ENCODE data around the gene TSC22D1.

TSC22D1 gene

DNA sequence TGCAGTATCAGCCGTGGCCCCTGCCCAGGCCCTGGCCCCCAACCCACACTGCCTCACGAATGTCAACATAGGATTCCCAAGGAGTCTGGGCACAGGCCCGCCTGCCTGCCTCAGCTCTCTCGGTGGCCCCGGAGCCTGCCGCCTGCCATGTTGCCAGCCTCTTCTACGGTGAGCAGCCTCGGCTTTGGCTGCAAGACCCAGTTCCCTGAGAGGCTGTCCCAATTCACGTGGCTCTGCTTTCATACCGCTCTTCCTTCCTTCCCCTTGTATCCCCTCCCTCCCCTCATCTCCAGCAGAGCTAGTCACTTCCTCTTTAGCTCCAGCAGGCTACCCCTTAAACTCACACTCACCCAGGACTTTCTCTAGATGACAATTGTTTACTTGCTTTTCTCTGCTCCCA, 159.8 kb downstream of the TSC22D1 start:
- ChIA-PET CTCF (no interaction called here), POLR2A (interaction anchor here (1.0 kb wide), 1 partner anchor 20 kb away, joined by 3 read pairs; no protein-coding TSS in a partner anchor)
- no peak for DNase-seq (ENCODE audit: extremely low spot score)
- TF ChIP-seq, protein P1, sequence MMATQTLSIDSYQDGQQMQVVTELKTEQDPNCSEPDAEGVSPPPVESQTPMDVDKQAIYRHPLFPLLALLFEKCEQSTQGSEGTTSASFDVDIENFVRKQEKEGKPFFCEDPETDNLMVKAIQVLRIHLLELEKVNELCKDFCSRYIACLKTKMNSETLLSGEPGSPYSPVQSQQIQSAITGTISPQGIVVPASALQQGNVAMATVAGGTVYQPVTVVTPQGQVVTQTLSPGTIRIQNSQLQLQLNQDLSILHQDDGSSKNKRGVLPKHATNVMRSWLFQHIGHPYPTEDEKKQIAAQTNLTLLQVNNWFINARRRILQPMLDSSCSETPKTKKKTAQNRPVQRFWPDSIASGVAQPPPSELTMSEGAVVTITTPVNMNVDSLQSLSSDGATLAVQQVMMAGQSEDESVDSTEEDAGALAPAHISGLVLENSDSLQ (IDR thresholded peaks at IDR 0.05), result no peak
- TF ChIP-seq HDGF (IDR thresholded peaks at IDR 0.05; ENCODE audit: borderline replicate concordance) (no peak), ARNT (IDR thresholded peaks at IDR 0.05) (no peak), NFRKB (IDR thresholded peaks at IDR 0.05) (no peak), BHLHE40 (IDR thresholded peaks at IDR 0.05; ENCODE audit: borderline replicate concordance) (no peak), ZNF384 (IDR thresholded peaks at IDR 0.05) (no peak), L3MBTL2 (conservative IDR thresholded peaks at IDR 0.05) (no peak), TARDBP (IDR thresholded peaks at IDR 0.05) (no peak), SUZ12 (IDR thresholded peaks at IDR 0.05) (no peak), FOXM1 (IDR thresholded peaks at IDR 0.05; ENCODE audit: borderline replicate concordance) (no peak), FOXA1 (IDR thresholded peaks at IDR 0.05) (no peak), CTBP1 (IDR thresholded peaks at IDR 0.05; ENCODE audit: borderline replicate concordance) (no peak), LEF1 (IDR thresholded peaks at IDR 0.05; ENCODE audit: borderline replicate concordance) (no peak), FOXK2 (IDR thresholded peaks at IDR 0.05) (no peak), ELF4 (IDR thresholded peaks at IDR 0.05) (no peak)

DNA sequence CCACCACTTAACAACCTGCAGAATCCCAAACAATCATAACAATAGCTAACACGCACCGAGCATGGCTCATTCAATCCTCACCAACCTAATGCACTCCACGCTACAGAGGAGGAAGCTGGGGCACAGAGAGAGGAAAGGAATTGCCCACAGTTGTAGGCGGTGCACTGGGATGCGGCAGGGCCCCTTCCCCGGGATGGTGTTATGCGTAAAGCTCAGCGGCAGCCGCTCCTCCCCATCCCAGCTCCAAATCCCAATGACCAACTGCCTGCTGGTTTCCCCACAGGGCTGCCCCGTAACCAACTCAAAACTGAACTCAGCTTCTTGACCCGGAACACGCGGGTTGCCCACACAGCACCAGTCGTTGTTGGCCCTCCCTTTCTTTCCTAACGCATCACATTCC, 160.3 kb downstream of the TSC22D1 start:
- TF ChIP-seq TARDBP (IDR thresholded peaks at IDR 0.05), result no peak
- no peak for TF ChIP-seq NFRKB (IDR thresholded peaks at IDR 0.05)
- no peak for TF ChIP-seq LEF1 (IDR thresholded peaks at IDR 0.05; ENCODE audit: borderline replicate concordance)
- TF ChIP-seq FOXK2 (IDR thresholded peaks at IDR 0.05), result no peak
- TF ChIP-seq FOXM1 (IDR thresholded peaks at IDR 0.05; ENCODE audit: borderline replicate concordance), result no peak
- no peak for TF ChIP-seq ZNF384 (IDR thresholded peaks at IDR 0.05)
- no peak for TF ChIP-seq L3MBTL2 (conservative IDR thresholded peaks at IDR 0.05)
- TF ChIP-seq SP1 (IDR thresholded peaks at IDR 0.05), result no peak
- TF ChIP-seq FOXA1 (IDR thresholded peaks at IDR 0.05), result no peak
- no peak for TF ChIP-seq CTBP1 (IDR thresholded peaks at IDR 0.05; ENCODE audit: borderline replicate concordance)
- TF ChIP-seq HDGF (IDR thresholded peaks at IDR 0.05; ENCODE audit: borderline replicate concordance), result no peak
- TF ChIP-seq ELF4 (IDR thresholded peaks at IDR 0.05), result no peak
- TF ChIP-seq ARNT (IDR thresholded peaks at IDR 0.05), result no peak
- no peak for TF ChIP-seq BHLHE40 (IDR thresholded peaks at IDR 0.05; ENCODE audit: borderline replicate concordance)
- no peak for TF ChIP-seq SUZ12 (IDR thresholded peaks at IDR 0.05)
- TF ChIP-seq, protein P1 (IDR thresholded peaks at IDR 0.05), result no peak
- ChIA-PET POLR2A (interaction anchor here (1.0 kb wide), 1 partner anchor 21 kb away, joined by 3 read pairs; no protein-coding TSS in a partner anchor), CTCF (no interaction called here)
- no peak for DNase-seq (ENCODE audit: extremely low spot score)

DNA sequence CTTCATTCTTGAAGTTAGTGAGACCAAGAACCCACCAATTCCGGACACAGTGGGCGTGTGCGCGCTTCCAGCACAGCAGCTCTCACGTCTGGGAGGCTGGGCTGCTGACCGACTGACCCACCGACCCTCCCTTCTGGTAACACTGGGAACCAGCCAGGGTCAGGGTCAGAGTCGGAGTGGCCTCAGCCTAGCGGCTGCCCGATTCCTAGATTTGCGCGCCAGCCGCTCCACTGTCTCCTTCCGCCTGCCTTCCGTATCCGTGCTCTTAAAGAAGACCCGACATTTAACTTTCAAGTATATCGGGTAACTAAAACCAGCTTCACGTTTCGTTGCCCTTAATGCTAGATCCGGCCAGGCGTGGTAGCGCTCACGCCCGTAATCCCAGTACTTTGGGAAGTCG, 161.4 kb downstream of the TSC22D1 start:
- CTCF ChIA-PET, result no interaction called here
- DNase-seq (ENCODE audit: extremely low spot score), result no peak
- no peak for TF ChIP-seq HDGF (IDR thresholded peaks at IDR 0.05; ENCODE audit: borderline replicate concordance)
- TF ChIP-seq FOXK2 (IDR thresholded peaks at IDR 0.05), result no peak
- TF ChIP-seq SP1 (IDR thresholded peaks at IDR 0.05), result no peak
- no peak for TF ChIP-seq ZNF384 (IDR thresholded peaks at IDR 0.05)
- TF ChIP-seq ARNT (IDR thresholded peaks at IDR 0.05), result no peak
- no peak for TF ChIP-seq TARDBP (IDR thresholded peaks at IDR 0.05)
- no peak for TF ChIP-seq FOXA1 (IDR thresholded peaks at IDR 0.05)
- TF ChIP-seq, protein P1 (IDR thresholded peaks at IDR 0.05), result no peak
- TF ChIP-seq LEF1 (IDR thresholded peaks at IDR 0.05; ENCODE audit: borderline replicate concordance), result no peak
- TF ChIP-seq NFRKB (IDR thresholded peaks at IDR 0.05), result no peak
- no peak for TF ChIP-seq CTBP1 (IDR thresholded peaks at IDR 0.05; ENCODE audit: borderline replicate concordance)
- TF ChIP-seq L3MBTL2 (conservative IDR thresholded peaks at IDR 0.05), result no peak
- no peak for TF ChIP-seq FOXM1 (IDR thresholded peaks at IDR 0.05; ENCODE audit: borderline replicate concordance)
- TF ChIP-seq SUZ12 (IDR thresholded peaks at IDR 0.05), result no peak
- no peak for TF ChIP-seq ELF4 (IDR thresholded peaks at IDR 0.05)
- no peak for TF ChIP-seq BHLHE40 (IDR thresholded peaks at IDR 0.05; ENCODE audit: borderline replicate concordance)
- POLR2A ChIA-PET, result interaction anchor here (0.6 kb wide), 1 partner anchor 224 kb away, joined by 3 read pairs; no protein-coding TSS in a partner anchor

DNA sequence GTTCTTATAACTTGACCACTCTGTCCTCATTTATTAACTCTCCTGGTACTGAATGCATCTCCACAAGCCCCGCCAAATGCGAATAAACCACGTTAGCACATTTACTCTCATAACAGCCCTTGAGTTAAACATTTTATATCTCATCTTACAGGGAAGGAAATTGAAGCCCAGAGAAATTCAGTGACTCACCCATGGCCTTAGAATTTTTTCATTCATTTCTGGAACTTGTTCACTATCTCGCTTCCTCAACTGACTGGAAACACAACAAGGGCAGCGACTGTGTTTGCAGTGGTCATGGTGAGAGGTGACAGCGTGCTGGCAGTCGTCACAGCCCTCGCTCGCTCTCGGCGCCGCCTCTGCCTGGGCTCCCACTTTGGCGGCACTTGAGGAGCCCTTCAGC, 163.0 kb downstream of the TSC22D1 start:
- ChIA-PET POLR2A (no interaction called here), CTCF (no interaction called here)
- TF ChIP-seq CTBP1 (IDR thresholded peaks at IDR 0.05; ENCODE audit: borderline replicate concordance), result no peak
- no peak for TF ChIP-seq SP1 (IDR thresholded peaks at IDR 0.05)
- no peak for TF ChIP-seq HDGF (IDR thresholded peaks at IDR 0.05; ENCODE audit: borderline replicate concordance)
- no peak for TF ChIP-seq LEF1 (IDR thresholded peaks at IDR 0.05; ENCODE audit: borderline replicate concordance)
- TF ChIP-seq L3MBTL2 (conservative IDR thresholded peaks at IDR 0.05), result no peak
- no peak for TF ChIP-seq ELF4 (IDR thresholded peaks at IDR 0.05)
- no peak for TF ChIP-seq NFRKB (IDR thresholded peaks at IDR 0.05)
- TF ChIP-seq BHLHE40 (IDR thresholded peaks at IDR 0.05; ENCODE audit: borderline replicate concordance), result no peak
- no peak for TF ChIP-seq TARDBP (IDR thresholded peaks at IDR 0.05)
- TF ChIP-seq, protein P1 (IDR thresholded peaks at IDR 0.05), result no peak
- no peak for DNase-seq (ENCODE audit: extremely low spot score)

DNA sequence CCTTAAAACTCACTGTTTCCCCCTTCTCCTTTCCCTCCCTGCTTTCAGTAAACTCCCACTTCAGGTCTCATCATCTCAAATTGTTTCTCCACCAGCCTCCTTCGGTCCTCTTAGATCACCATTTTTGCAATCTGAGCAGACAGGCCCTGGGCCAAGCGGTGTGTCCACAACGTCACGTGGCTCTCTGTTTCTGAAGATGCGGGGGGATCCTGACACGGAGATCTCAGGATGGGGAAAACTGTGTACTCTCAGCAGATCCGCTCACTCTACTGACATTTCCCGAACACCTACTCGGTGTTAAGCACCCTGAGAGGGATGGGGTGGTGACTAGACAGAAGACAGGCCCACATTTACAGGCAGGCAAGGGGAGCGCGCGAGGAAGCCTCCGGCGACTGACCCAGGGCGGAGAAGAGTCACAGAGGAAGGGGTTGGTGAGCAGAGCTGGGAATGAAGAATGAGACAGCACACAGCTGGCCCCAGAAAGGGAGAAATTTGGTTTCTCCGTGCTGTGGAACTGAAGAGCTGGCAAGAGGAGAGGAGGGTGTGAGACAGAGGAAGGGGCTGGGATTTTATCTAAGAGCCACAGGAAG, 163.7 kb downstream of the TSC22D1 start:
- DNase-seq (ENCODE audit: extremely low spot score), result no peak
- POLR2A ChIA-PET, result no interaction called here
- TF ChIP-seq SP1 (IDR thresholded peaks at IDR 0.05), result no peak
- TF ChIP-seq SUZ12 (IDR thresholded peaks at IDR 0.05), result no peak
- no peak for TF ChIP-seq FOXM1 (IDR thresholded peaks at IDR 0.05; ENCODE audit: borderline replicate concordance)
- TF ChIP-seq FOXA1 (IDR thresholded peaks at IDR 0.05), result no peak
- TF ChIP-seq TARDBP (IDR thresholded peaks at IDR 0.05), result no peak
- no peak for TF ChIP-seq LEF1 (IDR thresholded peaks at IDR 0.05; ENCODE audit: borderline replicate concordance)
- TF ChIP-seq ZNF384 (IDR thresholded peaks at IDR 0.05), result no peak
- TF ChIP-seq CTBP1 (IDR thresholded peaks at IDR 0.05; ENCODE audit: borderline replicate concordance), result no peak
- no peak for TF ChIP-seq BHLHE40 (IDR thresholded peaks at IDR 0.05; ENCODE audit: borderline replicate concordance)
- TF ChIP-seq ELF4 (IDR thresholded peaks at IDR 0.05), result no peak
- TF ChIP-seq, protein P1 (IDR thresholded peaks at IDR 0.05), result no peak
- TF ChIP-seq FOXK2 (IDR thresholded peaks at IDR 0.05), result no peak
- TF ChIP-seq HDGF (IDR thresholded peaks at IDR 0.05; ENCODE audit: borderline replicate concordance), result no peak
- TF ChIP-seq L3MBTL2 (conservative IDR thresholded peaks at IDR 0.05), result no peak
- CTCF ChIA-PET, result no interaction called here

All from HEK293T (cell line).